Measurements from ENCODE around the gene DUS4L. TPM values are rescaled to one million over a fixed set of nuclear protein-coding genes. Genes with fewer than 3 reads are reported as not detected.

The DUS4L gene
- total RNA-seq, 1 donor from 2014 or later = 9.2 TPM

DNA sequence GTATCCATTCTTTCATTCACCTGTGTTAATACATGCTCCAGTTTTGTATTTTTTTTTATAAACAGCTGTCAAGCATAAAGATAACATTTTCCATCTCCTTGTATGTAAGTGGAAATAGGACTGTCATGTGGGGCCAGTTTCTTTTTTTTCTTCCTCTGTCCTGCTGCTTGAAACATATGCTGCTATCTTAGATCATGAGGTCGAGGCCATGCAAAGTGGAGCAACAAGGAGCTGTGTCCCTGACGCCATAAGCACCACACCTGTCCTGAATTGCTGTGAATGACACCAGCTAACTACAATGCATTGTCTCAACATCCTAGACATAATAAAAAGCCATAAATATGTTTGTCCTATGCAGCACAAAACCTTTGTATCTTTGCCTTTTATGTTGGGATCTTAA is 59.1 kb downstream of the DUS4L start:
- no peaks in the 10 kb centered on the region for H3K27me3 ChIP-seq (ENCODE audit: control insufficient read depth, insufficient read depth, low read length)
- no peak for FAIRE-seq
- DNase-seq (ENCODE audit: low read depth) = no peak
- no peak overlapping the region for H3K4me3 ChIP-seq (ENCODE audit: low read depth, low read length)
- TF ChIP-seq, protein P1, sequence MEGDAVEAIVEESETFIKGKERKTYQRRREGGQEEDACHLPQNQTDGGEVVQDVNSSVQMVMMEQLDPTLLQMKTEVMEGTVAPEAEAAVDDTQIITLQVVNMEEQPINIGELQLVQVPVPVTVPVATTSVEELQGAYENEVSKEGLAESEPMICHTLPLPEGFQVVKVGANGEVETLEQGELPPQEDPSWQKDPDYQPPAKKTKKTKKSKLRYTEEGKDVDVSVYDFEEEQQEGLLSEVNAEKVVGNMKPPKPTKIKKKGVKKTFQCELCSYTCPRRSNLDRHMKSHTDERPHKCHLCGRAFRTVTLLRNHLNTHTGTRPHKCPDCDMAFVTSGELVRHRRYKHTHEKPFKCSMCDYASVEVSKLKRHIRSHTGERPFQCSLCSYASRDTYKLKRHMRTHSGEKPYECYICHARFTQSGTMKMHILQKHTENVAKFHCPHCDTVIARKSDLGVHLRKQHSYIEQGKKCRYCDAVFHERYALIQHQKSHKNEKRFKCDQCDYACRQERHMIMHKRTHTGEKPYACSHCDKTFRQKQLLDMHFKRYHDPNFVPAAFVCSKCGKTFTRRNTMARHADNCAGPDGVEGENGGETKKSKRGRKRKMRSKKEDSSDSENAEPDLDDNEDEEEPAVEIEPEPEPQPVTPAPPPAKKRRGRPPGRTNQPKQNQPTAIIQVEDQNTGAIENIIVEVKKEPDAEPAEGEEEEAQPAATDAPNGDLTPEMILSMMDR (IDR thresholded peaks at IDR 0.05; ENCODE audit: insufficient read depth, low read length, severe bottlenecking) = no peak
- peaks cover 2% of the 10 kb centered on the region for H3K36me3 ChIP-seq (ENCODE audit: control insufficient read depth, insufficient read depth, low read length)

DNA sequence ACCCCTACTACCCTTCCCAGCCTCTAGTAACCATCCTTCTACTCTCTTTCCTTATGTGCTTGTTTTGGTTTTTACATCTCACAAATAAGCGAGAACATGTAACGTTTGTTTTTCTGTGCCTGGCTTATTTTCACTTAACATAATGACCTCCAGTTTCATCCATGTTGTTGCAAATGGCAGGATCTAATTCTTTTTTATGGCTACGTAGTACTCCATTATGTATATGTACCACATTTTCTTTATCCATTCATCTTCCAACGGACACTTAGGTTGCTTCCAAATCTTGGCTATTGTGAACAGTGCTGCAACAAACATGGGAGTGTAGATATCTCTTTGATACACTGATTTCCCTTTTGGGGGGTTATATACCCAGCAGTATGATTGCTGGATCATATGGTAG is 63.2 kb downstream of the DUS4L start:
- FAIRE-seq (no peak), DNase-seq (ENCODE audit: low read depth) (no peak)
- TF ChIP-seq, protein P1 (IDR thresholded peaks at IDR 0.05; ENCODE audit: insufficient read depth, low read length, severe bottlenecking) = no peak
- Histone ChIP-seq H3K4me3 (ENCODE audit: low read depth, low read length) (no peak overlapping the region), H3K27me3 (ENCODE audit: control insufficient read depth, insufficient read depth, low read length) (no peaks in the 10 kb centered on the region), H3K36me3 (ENCODE audit: control insufficient read depth, insufficient read depth, low read length) (peaks cover 1% of the 10 kb centered on the region)

Other genes with a start within 250 kb of the DUS4L start
- gene GPR22, start 93.9 kb upstream of the DUS4L start, total RNA-seq = under 0.01 TPM in 1 of 2 replicates, not detected in the other
- gene COG5, start 51 bp upstream of the DUS4L start, total RNA-seq = 36.3 and 53.3 TPM in 2 replicates
- gene BCAP29, start 16.3 kb downstream of the DUS4L start, total RNA-seq = 25.0 and 30.6 TPM in 2 replicates
- 0.53 and 1.3 TPM in 2 replicates for gene SLC26A4, start 96.9 kb downstream of the DUS4L start, total RNA-seq
- gene CBLL1, start 180.2 kb downstream of the DUS4L start, total RNA-seq = 9.0 and 12.3 TPM in 2 replicates
- not detected in 2 replicates for gene SLC26A3, start 239.3 kb downstream of the DUS4L start, total RNA-seq

Measured in bronchial epithelial cell (primary cell).